ENCODE measurements around the gene TOX2. TPM values are rescaled to one million over a fixed set of nuclear protein-coding genes. Genes with fewer than 3 reads are reported as not detected.

Gene TOX2
- total and polyA plus RNA-seq, 2 of the 4 experiments (the other 2 are of a cell fraction): 1.3 to 17.5 TPM

GRCh38 chr20:44028003-44028730 lies 113.5 kb downstream of the TOX2 start:
- Histone ChIP-seq H3K9ac (ENCODE audit: low read depth, low read length) (no peak overlapping the region), H3K56ac (ENCODE audit: extremely low read depth, insufficient read depth, low read length) (no peak overlapping the region), H2BK20ac (ENCODE audit: low read depth, low read length) (no peak overlapping the region), H3K4me1 (ENCODE audit: control insufficient read depth, insufficient read depth, low read length) (peaks cover 6% of the 10 kb centered on the region), H4K20me1 (ENCODE audit: insufficient read depth, low read length) (peaks cover 9% of the 10 kb centered on the region; the same call in 1 of the 2 replicates), H3K4me3 (ENCODE audit: insufficient read depth, low read depth, low read length) (no peak overlapping the region), H3K18ac (ENCODE audit: low read depth, low read length) (no peak overlapping the region), H2AK9ac (replicated peaks; ENCODE audit: low read depth, low read length, poor library complexity) (no peak overlapping the region), H4K91ac (ENCODE audit: insufficient read depth, low read depth, low read length) (no peak overlapping the region), H2AFZ (replicated peaks; ENCODE audit: low read length, poor library complexity) (no peak overlapping the region), H3K27ac (ENCODE audit: insufficient read depth, low read length) (no peak overlapping the region), H2AK5ac (ENCODE audit: low read depth, low read length) (no peak overlapping the region), H3K14ac (replicated peaks; ENCODE audit: low read depth, low read length) (no peak overlapping the region), H3K23ac (ENCODE audit: low read depth, low read length) (no peak overlapping the region), H4K8ac (ENCODE audit: low read depth in 2 of 2, low read length in 2 of 2) (no peak overlapping the region), H3K79me1 (ENCODE audit: low read depth in 1 of 2, low read length in 2 of 2) (peaks cover 3 to 65% of the 10 kb centered on the region in 2 experiments; a peak in 2 of 4 replicates), H3K36me3 (ENCODE audit: control insufficient read depth, insufficient read depth, low read length) (no peaks in the 10 kb centered on the region), H4K5ac (ENCODE audit: low read depth, low read length) (no peak overlapping the region), H2BK15ac (ENCODE audit: low read depth, low read length) (no peak overlapping the region), H3K9me1 (ENCODE audit: insufficient read depth, low read length) (peaks cover 25% of the 10 kb centered on the region), H2BK5ac (ENCODE audit: low read depth, low read length, poor library complexity, severe bottlenecking) (no peak overlapping the region), H2BK120ac (ENCODE audit: low read depth, low read length) (no peak overlapping the region), H3K9me3 (ENCODE audit: control insufficient read depth, insufficient read depth, low read length) (no peaks in the 10 kb centered on the region), H3K4ac (ENCODE audit: low read depth, low read length) (no peak overlapping the region), H3K4me2 (ENCODE audit: low read depth, low read length) (no peak overlapping the region), H3K27me3 (ENCODE audit: control insufficient read depth, insufficient read depth, low read length) (no peaks in the 10 kb centered on the region)
- BruUV-seq (replicated peaks): no TSS peak
- no peak; the same call in 1 of the 2 replicates for ATAC-seq (ENCODE audit: low read depth)
- 40% methylated on average over 1 of the region's 7 CpGs; no CpG with 5 or more reads in 1 of the 2 experiments for WGBS, 2 experiments (ENCODE audit: extremely low coverage in 2 of 2, insufficient read length in 1 of 2)
- CTCF ChIA-PET: no interaction called here
- intact Hi-C loops (cut with micrococcal nuclease): no loop called here
- POLR2A ChIA-PET (ENCODE audit: unreplicated experiment): no interaction called here
- in situ Hi-C loops (cut with MboI; ENCODE audit: low sequenced_read_pairs): no loop called here
- peak; percentile 33 for DNase-seq
- TF ChIP-seq USF2 (IDR thresholded peaks at IDR 0.05; ENCODE audit: low read depth, low read length) (no peak), CHD1 (IDR thresholded peaks at IDR 0.05; ENCODE audit: low read depth, low read length) (no peak), MXI1 (IDR thresholded peaks at IDR 0.05; ENCODE audit: borderline replicate concordance, low read depth, low read length) (no peak)
- dilution Hi-C loops (cut with HindIII; ENCODE audit: low sequenced_read_pairs, unreplicated experiment): no loop called here

Measured in IMR-90 (cell line).